Right lung (tissue), 5 donors: ENCODE measurements around the gene S100A12. TPM values are rescaled to one million over a fixed set of nuclear protein-coding genes. Genes with fewer than 3 reads are reported as not detected.

Experiments used
- DNase-seq, 2 donors: peaks; one replicate each; pipeline ENCODE4 v3.0.0-alpha.2; 2013
- polyA plus RNA-seq, 5 donors: library from polyadenylated mRNA; unstranded; fragments of 120-200 nt; gene quantifications; one replicate each; pipeline versions ENCODE4 v1.2.1 to v1.2.3, GENCODE V29; 2013; ENCODE audit warnings: inconsistent platforms in 1 of 5, low replicate concordance in 1 of 5; ENCODE audit not compliant: insufficient read length in 5 of 5, insufficient read depth in 1 of 5

S100A12 gene
- polyA plus RNA-seq, 5 donors = 1.2 to 3.8 (median 3.0) TPM

DNA sequence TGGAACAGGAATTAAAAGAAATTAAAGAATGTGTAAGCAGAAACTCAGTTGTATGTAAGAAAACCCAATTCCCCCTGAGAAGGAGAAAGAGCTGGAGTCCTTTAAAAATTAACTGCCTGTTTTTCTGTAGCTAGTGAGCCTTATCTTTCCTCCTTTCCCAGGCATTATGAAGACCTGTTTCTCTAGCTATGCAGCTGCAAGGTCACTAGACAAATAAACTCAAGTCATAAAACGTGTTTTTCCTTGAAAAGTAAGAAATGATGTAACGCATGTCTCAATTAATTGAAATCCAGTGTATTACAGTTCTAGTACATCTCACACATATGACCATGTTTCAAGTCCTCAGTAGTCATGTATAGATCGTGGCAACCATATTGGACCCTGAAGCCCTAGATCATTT lies 5.3 kb downstream of the S100A12 start:
- no peak for DNase-seq

DNA sequence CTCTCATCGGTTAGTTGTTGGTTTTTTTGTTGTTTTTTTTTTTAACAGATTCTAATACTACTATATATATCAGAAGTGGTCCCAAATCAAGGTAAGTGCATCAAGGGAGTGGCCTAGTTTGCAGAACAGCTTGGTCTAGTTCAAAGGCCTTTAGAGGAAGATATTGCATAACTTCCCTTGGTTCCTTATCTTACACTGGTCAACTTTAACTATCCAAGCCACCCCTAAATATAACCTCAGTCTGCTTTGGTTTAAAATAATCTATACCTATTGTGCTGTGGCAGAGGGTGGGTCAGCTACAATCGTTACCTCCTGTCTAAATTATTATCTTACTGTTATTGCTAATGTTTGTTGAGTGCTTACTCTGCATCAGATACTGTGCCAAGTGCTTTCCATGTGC lies 6.9 kb downstream of the S100A12 start:
- no peak for DNase-seq

DNA sequence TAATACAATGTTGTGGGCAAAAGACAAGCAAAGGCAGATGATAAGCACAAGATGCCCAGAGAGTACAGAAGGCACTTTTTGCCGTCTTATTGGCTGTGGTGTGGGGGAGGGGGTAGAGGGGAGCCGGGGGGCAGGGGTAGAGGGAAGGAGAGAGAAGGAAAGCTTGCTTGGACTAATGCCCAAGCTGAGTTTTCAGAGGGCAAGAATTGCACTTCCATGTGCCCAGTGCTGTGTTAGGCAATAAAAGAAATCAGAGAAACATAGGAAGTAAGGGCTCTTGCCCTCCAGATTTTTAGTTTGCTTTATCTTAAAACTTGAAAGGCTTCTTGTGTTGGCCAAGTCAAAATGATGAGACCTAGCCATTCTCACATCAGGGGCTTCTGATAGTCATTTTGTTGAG lies 8.3 kb downstream of the S100A12 start:
- no peak for DNase-seq

DNA sequence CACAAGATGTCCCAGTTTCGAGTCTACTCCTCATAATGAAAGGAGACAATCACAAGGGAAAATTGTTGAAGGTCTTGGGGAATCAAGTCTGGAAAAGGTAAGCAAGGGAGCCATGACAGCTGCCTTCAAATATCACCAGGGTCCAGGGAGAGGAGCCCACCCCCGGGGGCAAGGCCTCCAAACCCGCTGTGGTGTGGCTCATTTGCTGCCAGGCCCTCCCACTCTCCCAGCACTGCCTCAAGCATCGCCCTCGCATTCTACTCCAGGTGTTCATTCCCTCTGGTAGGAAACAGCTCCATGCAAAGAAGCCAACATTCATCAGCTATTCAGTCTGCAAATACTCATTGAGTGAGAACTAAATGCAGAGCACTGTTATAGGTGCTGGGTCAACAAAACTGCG lies 9.2 kb downstream of the S100A12 start:
- DNase-seq = no peak

DNA sequence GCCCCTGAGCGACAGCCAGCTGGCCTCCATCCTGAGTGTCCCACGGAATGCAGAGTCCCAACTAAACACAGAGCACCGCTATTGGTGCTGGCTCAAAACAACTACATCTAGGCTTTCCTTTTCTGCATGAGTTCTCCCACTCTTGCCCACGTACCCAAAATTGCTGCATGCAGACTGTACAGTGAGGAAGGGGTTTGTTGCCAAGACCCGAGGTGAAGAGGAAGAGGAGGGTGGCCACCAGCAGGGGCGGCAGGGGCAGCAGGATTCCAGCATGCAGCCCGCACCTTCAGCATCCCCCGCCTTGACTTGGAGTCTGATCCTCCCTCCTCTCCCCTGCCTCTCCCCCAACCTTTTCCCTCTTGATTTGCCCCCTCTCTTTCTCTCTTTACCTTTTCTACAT lies 9.7 kb downstream of the S100A12 start:
- DNase-seq = no peak

DNA sequence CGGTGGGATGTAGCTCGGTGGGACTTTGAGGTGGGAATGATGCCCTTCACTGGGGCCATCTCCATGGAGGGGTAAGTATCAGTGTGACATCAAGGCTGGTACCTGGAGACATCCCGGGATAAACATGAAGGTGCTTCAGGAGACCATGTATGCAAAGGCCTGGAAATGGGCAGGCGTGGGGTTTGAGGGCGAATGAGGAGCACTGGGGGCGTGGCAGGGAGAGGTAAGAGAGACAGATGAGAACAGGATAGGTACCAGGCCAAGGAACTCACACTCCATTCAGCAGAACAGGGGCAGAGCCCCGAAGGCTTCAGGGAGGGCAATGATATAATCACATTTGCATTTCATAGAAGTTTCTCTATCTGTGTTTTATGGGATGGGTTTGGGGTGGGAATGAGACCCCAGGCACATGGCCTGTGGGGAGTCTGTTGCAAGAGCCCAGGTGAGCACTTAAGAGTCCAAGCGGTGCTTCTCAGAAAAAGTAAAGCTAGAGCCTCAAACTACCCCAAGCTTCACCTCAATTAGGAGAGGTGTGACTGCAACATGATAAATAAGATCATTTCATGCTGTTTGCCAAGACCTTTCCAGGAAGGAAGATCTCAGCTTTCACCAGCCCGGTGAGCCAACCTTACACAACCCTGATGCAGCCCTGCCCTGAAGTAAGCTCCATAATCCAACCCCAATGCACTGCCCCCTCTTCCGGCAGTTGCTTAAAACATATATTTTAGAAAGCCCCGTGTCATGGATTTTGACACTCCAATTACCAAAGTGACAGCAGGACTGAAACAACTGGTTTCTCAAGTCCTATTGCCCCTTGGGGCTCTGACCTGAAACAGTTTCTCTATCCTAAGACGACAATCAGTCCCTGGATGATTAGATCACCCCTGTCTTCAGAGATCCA lies 10.4 kb downstream of the S100A12 start:
- no peak for DNase-seq

DNA sequence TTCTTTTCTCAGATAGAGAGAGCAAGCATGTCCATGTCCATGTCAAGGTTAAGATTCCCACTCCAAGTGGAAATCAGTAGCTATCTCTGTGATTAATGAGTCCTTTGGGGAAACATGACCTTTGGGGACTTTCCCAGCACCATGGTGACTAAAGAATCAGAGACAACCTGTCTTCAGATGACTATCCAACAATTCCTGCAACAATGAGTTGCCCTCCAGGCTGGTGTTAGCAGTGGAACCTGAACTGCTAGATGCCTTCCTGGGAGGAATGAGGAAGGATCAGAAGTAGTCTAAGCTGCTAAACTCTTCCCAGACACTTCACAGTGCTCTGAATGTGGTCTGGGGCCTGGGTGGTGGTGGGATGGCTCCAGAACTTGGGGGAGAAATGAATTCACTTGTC lies 11.3 kb downstream of the S100A12 start:
- no peak for DNase-seq

DNA sequence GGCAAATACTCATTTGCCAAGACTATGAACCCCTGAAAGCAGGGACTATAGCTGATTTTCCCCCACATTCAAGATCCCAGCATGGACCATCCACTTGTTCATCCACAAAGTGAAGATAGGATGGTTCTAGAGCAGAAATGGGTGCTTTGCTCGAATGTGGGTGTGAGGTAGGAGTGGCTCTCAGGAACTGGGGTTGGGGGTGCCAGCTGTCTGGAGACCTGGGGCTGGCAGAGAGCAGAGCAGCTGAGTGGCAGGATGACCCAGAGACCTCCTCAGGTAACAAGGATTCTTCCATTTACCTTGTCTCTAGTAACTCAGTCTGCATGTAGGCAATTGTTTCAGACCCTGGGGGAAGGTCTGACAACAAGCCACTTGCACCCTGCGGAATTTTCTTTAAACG lies 11.8 kb downstream of the S100A12 start:
- no peak for DNase-seq

DNA sequence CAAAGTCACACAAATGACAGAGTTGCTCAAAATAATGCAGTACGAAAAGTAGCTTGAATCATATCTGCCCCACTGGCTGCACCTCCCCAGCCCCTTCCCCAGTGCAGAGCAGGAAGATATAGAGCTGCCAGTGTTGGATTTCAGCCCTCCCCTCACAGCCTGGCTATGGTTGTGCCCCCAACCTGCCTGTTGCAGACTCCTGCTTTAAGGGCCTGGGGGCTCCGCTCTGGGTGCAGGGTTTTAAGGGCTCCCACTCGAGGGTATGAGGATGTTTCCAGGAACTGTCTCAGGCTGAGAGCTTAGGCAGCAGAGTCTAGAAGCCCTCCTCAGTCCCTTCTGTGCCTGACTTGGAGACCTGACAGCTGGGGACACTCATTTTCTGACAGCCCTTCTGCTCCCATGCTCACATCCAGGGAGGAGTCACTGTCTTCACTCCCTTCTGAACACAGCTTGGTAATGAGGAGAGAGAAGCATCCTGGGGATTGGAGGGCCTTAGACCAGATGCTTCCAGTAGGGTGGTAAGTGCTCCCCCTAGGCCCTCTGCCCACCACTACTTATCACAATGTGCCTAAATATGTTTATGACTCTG lies 13.1 kb downstream of the S100A12 start:
- peak; percentile 16 to 20 for DNase-seq

DNA sequence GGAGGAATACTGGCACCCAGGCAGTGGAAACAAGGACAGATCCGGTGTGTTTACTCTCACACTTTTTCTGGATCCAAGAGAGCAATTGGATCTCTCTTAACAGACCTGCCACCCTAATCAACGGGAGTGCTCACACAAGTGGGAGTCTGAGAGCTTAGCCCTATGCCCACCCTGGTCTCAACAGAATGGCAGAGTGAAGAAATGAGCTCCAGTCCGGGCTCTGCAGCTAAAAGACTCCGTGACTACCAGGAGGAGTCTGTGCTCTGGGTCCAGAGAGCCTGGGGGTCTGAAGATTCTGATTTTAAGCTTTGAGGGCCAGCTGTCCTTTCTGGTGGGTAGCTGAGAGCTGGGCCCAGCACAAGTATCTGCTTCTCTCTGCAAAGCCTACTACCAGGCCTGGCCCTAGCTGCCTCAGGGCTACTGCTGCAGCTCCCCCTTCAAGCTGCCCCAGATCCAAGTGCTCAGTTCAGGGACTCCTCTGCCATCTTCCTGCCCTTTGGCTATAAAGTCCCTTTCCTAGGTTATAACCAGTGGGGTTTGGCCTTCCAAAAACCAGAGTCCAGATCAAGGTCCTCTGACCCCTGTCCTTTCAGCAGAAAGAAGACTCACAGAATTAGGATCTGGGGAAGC lies 13.8 kb downstream of the S100A12 start:
- no peak for DNase-seq

DNA sequence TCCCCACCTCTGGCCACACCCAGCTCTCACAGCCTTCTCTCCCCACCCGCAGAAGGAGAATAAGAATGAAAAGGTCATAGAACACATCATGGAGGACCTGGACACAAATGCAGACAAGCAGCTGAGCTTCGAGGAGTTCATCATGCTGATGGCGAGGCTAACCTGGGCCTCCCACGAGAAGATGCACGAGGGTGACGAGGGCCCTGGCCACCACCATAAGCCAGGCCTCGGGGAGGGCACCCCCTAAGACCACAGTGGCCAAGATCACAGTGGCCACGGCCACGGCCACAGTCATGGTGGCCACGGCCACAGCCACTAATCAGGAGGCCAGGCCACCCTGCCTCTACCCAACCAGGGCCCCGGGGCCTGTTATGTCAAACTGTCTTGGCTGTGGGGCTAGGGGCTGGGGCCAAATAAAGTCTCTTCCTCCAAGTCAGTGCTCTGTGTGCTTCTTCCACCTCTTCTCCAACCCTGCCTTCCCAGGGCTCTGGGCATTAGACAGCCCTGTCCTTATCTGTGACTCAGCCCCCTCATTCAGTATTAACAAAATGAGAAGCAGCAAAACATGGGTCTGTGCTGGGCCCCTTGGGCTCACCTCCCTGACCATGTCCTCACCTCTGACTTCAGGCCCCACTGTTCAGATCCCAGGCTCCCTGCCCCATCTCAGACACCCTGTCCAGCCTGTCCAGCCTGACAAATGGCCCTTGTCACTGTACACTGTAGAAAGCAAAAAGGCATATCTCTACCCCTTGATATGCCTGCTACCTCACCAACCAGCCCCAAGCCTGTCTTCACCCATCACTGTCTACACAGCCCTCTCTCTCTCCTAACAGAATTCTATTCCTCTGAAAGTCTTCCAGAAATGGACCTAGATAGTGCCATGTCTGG lies 14.6 kb downstream of the S100A12 start:
- DNase-seq = no peak

DNA sequence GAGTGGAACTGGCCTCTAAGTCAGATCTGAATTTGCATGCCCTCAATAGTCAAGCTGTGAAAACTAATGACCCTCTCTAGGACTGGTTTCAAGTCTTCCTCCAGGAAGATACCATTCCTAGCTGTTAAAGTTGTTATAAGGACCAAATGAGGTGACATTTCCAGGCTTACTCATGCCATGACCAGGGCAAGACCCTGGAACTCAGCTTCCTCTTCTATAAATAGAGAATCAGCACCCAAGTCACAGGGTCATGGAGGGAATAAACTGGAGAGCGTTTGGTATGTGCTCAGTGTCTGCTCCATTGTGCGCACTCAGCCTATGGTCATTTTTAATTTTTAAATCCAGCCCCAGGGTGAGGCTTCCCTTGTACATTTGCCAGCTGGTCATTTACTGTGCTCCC lies 15.2 kb downstream of the S100A12 start:
- no peak for DNase-seq

DNA sequence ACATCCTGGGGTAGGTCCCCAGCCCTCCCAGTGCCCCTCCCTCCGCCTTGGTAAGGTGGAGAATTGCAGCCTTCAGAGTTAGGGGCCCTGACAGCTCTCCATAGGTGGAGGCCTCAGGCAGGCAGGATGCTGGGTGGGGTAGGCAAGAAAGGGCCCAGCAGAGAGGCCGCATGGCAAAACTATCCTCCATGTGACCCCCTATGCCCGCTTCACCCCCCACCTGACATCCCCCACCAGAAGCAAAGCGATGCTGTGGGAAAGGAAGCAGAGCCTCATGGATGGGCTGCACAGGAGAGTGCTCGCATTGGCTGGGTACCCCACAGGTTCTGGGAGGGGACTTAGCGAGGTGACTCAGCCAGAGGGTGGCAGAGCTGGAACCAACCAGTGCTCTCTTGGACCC lies 16.2 kb downstream of the S100A12 start:
- no peak for DNase-seq

DNA sequence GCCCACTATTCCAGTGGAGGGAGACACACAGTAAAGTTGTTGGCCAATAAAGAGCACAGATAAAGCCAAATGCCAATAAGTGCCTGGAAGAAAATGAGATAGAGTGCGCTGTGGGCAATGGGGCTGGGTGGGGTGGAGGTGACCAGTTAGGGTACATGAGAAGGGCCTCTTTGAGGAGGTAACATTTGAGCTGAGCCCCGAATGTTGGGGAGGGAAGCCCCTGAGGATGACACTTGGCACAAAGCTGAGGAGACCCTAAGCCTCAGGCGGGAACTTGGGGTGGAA lies 16.8 kb downstream of the S100A12 start:
- DNase-seq = no peak

DNA sequence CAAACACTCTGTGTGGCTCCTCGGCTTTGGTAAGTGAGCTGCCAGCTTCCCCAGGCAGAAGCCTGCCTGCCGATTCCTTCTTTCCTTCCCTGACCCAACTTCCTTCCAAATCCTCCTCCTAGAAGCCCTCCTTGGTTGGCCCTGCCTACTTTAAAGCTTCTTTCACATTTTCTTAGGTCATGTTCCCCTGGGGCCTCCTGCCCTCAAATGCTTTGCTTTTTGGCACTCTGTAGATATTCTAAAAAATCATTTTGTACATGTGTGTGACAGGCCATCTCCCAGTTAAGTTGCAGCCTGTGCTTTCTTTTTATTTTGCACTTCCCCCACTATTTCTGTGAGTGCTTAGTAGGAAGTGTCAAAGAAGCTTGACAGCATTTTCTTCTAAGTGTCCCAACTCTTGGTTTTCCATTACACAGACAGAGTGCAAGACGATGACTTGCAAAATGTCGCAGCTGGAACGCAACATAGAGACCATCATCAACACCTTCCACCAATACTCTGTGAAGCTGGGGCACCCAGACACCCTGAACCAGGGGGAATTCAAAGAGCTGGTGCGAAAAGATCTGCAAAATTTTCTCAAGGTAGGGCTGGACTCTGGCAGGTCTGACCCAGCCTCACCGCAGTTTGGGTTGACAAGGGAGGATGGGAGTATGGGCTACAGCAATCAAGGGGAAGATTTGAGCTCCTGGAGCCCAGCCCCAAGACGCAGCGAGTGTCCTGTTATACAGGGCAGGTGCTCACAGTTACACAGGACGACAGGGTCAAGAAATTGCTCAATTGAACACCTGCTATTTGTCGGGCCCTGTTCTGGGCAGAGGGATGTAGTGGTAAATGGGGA lies 17.3 kb downstream of the S100A12 start, which contains the start of gene S100A9:
TSS of gene S100A9 (plus strand) at position 2 of the 838 bp plus-strand sequence. CDS start at position 432, 430 bp downstream.
- no peak for DNase-seq

DNA sequence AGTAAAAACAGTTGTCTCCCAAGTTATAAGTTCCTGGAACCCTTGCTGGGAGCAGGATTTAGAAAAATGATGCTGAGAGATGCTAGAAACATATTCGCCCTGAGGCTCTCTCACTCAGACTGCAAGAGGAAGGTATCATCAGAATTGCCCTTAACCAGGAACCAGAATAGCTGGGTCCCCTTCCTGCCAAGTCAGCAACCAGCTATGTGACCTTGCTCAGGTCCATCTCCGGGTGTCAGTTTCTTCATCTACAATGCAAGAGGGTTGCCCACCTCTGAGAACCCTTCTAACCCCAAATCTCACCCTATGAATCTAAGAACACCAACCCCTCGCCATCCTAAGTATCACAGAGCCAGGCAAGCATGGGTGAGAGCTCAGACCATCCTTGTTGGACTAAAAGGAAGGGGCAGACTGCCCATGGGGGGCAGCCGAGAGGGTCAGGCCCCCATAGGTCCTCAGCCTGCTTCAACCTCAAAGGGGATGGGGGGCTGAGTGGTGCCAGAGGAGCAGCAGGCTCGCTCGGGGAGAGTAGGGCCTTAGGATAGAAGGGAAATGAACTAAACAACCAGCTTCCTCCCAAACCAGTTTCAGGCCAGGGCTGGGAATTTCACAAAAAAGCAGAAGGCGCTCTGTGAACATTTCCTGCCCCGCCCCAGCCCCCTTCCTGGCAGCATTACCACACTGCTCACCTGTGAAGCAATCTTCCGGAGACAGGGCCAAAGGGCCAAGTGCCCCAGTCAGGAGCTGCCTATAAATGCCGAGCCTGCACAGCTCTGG lies 18.2 kb downstream of the S100A12 start:
- DNase-seq = no peak

DNA sequence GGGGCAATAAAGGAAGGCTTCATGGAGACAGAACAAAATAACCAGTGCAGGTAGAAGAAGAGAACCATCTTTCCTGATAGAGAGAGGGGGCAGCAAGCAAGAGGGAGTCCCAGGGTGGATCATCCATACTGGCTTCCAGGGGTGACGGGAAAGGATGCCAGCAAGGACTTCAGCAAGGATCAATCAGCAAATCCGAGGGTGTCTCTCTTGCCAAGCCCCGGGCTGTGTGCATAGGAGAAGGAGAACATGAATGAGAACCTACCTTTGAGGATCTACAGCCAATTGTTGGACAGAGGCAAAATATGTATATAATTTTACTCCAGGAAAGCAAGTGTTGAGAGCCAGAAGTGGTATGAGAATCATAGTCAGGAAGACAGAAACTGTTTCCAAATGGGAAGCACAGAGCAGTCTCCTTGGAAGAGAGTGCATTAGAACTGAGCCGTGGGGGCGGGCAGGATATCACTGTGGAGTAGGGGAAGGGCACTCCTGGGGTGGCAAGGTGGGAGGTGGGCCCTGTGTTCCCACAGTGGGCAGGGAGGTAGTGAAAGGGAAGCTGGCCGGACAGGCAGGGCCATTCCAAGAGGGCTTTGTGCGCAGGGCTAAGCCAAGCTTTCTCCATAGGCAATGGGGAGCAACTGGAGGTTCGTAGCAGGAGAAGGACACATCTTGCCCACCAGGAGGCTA lies 18.9 kb downstream of the S100A12 start:
- no peak for DNase-seq

DNA sequence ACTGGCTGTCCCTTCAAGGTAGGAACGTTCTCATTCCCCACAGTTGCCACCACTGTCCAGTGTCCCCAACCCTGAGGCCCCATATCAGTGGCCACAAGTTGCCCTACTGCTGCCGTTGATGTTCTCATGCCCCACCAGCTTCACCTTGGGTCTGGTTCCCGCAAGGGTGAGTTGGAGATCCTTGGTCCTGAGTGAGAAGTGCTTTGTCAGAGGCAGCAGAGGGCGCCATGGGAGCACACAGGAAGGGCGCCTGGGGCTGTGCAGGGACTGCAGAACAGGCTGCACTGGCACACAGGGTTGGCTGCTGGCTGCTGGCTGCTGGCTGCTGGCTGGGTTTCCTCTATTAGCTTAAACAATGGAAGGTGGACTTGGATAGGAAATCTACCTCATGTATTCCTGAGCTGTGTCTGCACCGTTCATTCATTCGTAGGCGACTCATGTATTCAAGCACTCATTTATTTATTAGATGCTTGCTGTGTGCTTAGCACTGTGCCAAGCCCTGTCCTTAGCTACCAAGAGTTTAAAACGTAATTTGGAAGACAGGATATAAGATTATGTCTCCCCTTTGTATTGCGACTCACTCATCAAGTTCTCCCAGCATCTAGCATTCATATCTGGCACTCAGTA lies 19.9 kb downstream of the S100A12 start:
- no peak for DNase-seq

DNA sequence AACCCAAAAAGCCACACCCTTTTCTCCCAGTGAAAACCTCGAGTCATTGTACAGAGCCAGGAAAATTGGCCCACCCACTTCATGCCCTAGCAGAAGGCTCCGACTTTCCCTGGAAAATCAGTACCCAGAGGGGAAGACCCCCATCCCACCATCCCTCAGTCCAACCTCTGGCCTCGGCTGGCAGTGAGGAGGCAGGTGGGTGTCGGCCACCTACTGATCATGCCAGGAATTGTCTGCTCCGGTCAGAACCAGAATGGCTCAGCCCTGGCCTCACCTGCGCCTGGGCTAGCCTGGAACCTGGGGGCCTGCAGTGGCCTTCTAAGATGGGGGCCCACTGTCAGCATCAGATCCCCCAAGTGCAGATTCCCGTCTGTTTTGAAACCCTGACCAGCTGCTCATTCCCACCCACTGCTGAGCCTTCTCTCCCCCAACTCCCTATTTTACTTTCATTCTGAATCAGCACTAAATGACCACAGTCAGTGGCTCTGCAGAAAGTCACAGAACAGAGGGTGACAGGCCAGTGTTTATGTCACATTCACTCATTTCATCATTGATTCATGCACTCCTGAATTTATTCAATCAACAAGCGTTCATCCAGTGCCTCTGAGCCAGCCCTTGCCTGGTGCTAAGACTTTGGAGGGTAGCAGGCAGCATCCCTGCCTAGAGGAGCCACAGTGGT lies 20.8 kb downstream of the S100A12 start:
- DNase-seq = no peak
